ENCODE results near the gene ELAVL4.

The ELAVL4 gene

GRCh38 chr1:50177994-50178393, 69.3 kb downstream of the ELAVL4 start:
- DNase-seq (ENCODE audit: low read depth in 1 of 2, low spot score in 1 of 2), result no peak

- DNase-seq (ENCODE audit: low read depth in 1 of 2, low spot score in 1 of 2), result no peak
Observed at GRCh38 chr1:50179639-50180038, 70.9 kb downstream of the ELAVL4 start.

- no peak for DNase-seq (ENCODE audit: low read depth in 1 of 2, low spot score in 1 of 2)
Observed at GRCh38 chr1:50180367-50180766, 71.6 kb downstream of the ELAVL4 start.

GRCh38 chr1:50181027-50181663, 72.4 kb downstream of the ELAVL4 start:
- DNase-seq (ENCODE audit: low read depth in 1 of 2, low spot score in 1 of 2), result no peak

GRCh38 chr1:50183378-50184133, 74.8 kb downstream of the ELAVL4 start:
- DNase-seq (ENCODE audit: low read depth in 1 of 2, low spot score in 1 of 2), result no peak

- no peak for DNase-seq (ENCODE audit: low read depth in 1 of 2, low spot score in 1 of 2)
Observed at GRCh38 chr1:50189369-50189768, 80.6 kb downstream of the ELAVL4 start.

GRCh38 chr1:50193002-50193401, 84.3 kb downstream of the ELAVL4 start:
- no peak for DNase-seq (ENCODE audit: low read depth in 1 of 2, low spot score in 1 of 2)

- no peak for DNase-seq (ENCODE audit: low read depth in 1 of 2, low spot score in 1 of 2)
Observed at GRCh38 chr1:50195205-50195604, 86.5 kb downstream of the ELAVL4 start.

- no peak for DNase-seq (ENCODE audit: low read depth in 1 of 2, low spot score in 1 of 2)
Observed at GRCh38 chr1:50196081-50196480, 87.4 kb downstream of the ELAVL4 start.

- DNase-seq (ENCODE audit: low read depth in 1 of 2, low spot score in 1 of 2), result no peak
Observed at GRCh38 chr1:50197216-50197615, 88.5 kb downstream of the ELAVL4 start.

GRCh38 chr1:50208315-50208714, 99.6 kb downstream of the ELAVL4 start:
- no peak for DNase-seq (ENCODE audit: low read depth in 1 of 2, low spot score in 1 of 2)

GRCh38 chr1:50208756-50209155, 100.0 kb downstream of the ELAVL4 start:
- DNase-seq (ENCODE audit: low read depth in 1 of 2, low spot score in 1 of 2), result no peak

GRCh38 chr1:50209749-50210148, 101.0 kb downstream of the ELAVL4 start:
- no peak for DNase-seq (ENCODE audit: low read depth in 1 of 2, low spot score in 1 of 2)

- DNase-seq (ENCODE audit: low read depth in 1 of 2, low spot score in 1 of 2), result no peak
Observed at GRCh38 chr1:50213505-50213904, 104.8 kb downstream of the ELAVL4 start.

- no peak for DNase-seq (ENCODE audit: low read depth in 1 of 2, low spot score in 1 of 2)
Observed at GRCh38 chr1:50214717-50215116, 106.0 kb downstream of the ELAVL4 start.

GRCh38 chr1:50218344-50219120, 109.8 kb downstream of the ELAVL4 start:
- DNase-seq (ENCODE audit: low read depth in 1 of 2, low spot score in 1 of 2), result no peak

- no peak for DNase-seq (ENCODE audit: low read depth in 1 of 2, low spot score in 1 of 2)
Observed at GRCh38 chr1:50228871-50229384, 120.2 kb downstream of the ELAVL4 start.

GRCh38 chr1:50231209-50231608, 122.5 kb downstream of the ELAVL4 start:
- DNase-seq (ENCODE audit: low read depth in 1 of 2, low spot score in 1 of 2), result no peak

- DNase-seq (ENCODE audit: low read depth in 1 of 2, low spot score in 1 of 2), result no peak
Observed at GRCh38 chr1:50232336-50232735, 123.6 kb downstream of the ELAVL4 start.

- DNase-seq (ENCODE audit: low read depth in 1 of 2, low spot score in 1 of 2), result no peak
Observed at GRCh38 chr1:50236656-50237055, 127.9 kb downstream of the ELAVL4 start.

- no peak for DNase-seq (ENCODE audit: low read depth in 1 of 2, low spot score in 1 of 2)
Observed at GRCh38 chr1:50237056-50237455, 128.3 kb downstream of the ELAVL4 start.

- DNase-seq (ENCODE audit: low read depth in 1 of 2, low spot score in 1 of 2), result no peak
Observed at GRCh38 chr1:50243939-50244338, 135.2 kb downstream of the ELAVL4 start.

Data from stimulated activated CD4-positive, alpha-beta T cell treated with anti-CD3 and anti-CD28 coated beads, Interleukin-15, amount 100 ng/mL, for 1 hour (primary cell).